NOMO-1 (cell line): ENCODE data around the gene SHH.
"Not testable (repeated sequence)": the region's sequence is repeated elsewhere in the genome, so short reads cannot be mapped to it uniquely, and the experiment has no call there.

Experiments used
- DNase-seq, 2 experiments: peaks; one replicate each; lab custom pipeline; 2025; ENCODE audit not compliant: unreplicated experiment in 2 of 2; lab: John Stamatoyannopoulos, UW

Gene SHH

DNA sequence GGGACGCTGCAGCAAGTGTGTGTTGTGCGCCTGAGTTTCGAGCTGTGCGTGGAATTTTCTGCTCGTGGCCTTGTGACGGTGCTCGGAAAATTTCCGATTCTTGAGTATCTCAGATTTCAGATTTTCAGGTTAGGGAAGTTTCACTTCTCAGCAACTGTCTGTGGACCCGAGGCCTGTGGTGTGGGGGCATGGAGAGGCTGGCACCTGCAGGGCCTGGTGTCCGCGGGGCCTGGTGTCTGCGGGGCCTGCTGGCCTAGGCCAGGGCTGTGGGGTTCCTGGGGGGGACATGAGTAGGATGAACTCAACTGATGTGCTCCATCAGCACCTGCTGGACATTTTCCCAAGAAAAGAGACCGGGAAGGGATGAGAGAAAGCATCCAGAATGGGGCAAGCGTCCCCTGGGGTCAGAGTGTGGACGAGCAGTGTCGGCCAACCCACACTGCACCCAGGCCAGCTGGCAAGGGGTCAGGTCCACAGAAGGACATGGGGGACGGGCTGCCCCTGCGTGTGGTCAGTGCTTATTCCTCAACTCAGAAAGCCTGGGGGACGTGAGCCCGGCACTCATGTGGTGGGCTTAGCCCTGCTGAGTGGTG is 31.3 kb upstream of the SHH start:
- DNase-seq: no peak

DNA sequence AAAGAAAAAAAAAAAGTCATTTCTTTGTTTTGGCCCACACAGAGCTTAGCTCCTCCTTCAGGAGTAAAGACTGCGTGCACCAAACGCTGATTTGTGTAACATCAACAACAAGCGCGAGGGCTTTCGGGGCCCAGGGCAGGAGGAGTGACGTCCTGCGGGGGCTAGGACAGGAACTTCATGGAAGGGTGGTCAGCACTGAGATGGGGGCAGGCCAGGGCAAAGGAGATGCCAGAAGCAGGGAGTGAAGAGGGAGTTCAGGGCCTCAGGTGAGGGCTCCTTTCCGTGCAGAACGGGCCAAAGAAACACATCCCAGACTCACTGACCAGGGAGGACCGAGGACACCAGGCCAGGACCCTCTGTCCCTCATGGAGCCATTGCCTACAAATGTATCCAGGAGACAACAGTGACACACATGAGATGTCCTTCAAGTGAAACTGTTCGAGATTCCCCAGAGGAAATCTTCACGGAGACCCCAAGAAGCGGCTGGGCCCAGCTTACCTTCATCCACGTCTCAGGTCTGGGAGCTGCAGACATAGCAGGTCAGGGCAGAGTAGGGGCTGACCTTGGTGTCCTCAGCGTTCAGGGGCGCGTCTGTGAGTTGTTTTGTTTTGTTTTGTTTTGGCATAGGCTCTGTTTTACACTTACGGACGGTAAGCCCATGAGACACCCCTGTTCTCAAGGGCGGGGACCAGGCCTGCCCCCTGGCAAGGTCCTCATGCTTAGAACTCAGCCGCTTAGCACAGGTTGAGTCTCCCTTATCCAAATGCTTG is 30.4 kb upstream of the SHH start:
- no peak for DNase-seq

DNA sequence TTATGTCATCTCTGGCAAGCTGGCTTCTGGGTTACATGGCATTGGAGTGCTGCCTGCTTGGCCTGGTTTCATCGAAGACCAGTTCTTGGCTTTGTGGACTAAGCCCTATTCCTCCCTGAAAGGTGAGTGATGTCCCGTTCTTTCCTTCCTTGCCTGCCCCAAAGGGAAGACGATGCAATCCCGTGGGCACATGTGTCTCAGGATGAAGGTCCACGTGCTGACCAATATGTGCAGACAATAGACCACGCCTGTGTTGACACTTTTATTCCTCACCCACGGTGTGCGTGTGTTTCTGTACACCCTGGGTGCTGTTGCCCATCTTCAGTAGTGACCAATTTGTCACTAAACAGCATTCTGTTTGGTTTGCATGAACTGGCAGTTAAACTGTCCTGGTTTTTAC is 28.6 kb upstream of the SHH start:
- no peak for DNase-seq

DNA sequence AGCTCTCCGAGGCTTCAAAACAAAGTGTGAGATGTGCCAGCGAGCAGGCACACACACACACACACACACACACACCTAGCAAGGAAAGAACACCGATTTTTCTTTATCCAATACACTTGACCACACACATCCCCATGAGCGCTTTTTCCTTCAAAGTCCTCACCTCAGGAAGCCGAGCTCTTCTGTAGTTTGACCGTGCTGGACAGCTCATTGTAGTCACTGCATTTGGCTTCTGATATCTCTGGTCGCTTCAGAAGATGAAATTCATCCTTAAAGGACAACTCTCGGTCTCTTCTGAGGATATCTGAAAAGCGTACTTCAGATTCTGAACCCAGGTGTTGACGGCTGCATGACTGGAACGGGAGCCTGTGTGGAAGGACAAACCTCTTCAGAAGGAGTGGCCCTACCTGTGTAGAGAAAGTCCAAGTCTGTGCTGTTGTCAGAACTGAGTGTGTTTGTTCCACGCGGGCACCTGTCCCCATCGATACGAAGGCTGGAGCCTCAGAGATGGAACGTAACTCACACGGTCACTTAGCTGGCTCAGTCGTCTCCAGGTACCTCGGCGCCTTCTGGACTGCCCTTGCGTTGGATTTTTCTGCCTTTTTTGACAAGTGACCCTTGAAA is 28.1 kb upstream of the SHH start:
- DNase-seq: no peak

DNA sequence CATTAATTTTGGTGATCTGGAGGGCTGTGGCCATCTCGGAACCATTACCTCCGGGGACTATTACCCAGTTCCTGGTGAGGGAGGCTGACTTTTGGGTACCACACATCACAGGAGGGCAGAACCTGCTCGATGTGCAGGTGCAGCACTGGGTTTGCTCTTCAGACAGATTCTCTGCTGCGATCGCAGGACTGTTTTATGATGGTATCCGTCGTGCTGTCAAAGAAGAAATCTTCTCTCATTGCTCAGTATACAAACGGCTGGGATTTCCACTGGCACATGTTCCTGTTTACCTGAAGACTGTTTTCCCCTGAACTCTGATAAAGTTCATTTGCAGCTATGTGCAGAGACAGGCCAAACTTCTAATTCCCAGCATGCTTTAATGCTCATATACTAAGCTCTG is 27.2 kb upstream of the SHH start:
- no peak for DNase-seq

DNA sequence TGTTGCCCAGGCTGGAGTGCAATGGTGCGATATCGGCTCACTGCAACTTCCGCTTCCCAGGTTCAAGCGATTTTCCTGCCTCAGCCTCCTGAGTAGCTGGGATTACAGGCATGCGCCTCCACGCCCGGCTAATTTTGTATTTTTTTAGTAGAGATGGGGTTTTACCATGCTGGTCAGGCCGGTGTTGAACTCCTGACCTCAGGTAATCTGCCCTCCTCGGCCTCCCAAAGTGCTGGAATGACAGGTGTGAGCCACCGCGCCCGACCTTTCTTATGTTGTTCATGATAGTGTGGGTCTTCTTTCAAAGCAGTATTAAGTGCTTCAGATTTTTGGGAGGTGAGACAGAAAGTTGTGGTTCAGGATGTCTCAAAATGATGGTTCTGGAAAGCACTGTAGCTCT is 26.0 kb upstream of the SHH start:
- DNase-seq: not testable (repeated sequence)

DNA sequence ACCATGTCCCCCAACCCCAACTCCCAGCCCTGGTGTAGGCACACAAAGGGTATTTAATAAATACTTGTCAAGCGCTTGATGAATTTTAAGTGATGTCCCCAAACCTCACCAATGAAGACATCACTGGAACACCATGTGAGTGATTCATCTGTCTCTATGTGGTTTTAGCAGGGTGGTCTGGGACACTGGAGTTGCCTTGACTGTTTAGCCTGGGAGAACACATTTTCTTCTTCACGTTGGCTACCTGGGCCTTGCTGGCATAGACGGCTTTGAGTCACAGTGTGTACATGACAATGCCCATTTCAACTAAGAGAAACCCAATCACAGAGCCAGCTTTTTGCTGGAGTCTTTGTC is 24.8 kb upstream of the SHH start:
- DNase-seq: no peak

DNA sequence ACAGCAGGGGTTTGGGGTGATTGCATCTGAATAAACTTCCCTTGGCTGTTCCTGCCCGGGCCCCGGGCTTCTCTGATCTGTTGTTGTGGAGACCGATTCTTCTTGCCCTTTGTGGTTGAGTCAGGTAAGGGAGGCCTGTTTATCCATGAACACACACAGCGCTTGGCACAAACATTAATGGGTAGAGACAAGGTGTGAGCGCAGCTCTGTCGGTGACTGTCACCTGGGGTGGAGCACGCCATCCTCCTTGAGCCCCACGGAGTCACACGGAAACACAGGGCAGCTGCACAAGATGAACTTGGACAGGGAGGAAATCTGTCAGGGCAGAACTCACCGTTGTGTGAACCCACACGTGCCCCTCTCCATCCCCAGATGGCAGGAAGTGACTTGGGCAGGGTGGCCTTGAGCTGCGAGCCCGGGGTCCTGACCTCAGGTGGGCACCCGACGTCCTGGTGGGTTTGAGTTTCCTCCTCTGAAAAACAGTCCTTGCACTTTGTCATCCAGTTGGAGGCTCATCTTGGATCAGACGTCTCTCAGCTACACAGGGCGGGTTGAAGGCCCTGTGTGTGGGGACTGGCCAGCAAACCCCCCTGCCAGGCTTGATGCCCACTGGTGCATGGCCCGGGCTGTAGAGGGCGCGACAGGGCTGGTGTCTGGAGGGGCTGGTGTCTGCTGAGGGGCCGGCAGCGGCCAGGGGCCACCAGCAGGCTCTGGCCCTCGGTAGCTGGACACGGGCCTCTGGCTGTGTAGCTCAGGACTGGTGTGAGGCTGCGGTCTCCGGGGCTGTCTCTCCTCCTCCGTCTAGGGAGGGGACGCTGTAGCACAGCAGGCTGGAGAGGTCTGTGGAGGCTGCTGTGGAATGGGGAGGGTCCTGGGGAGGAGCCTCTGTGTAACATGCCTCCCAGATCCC is 24.2 kb upstream of the SHH start:
- no peak for DNase-seq

DNA sequence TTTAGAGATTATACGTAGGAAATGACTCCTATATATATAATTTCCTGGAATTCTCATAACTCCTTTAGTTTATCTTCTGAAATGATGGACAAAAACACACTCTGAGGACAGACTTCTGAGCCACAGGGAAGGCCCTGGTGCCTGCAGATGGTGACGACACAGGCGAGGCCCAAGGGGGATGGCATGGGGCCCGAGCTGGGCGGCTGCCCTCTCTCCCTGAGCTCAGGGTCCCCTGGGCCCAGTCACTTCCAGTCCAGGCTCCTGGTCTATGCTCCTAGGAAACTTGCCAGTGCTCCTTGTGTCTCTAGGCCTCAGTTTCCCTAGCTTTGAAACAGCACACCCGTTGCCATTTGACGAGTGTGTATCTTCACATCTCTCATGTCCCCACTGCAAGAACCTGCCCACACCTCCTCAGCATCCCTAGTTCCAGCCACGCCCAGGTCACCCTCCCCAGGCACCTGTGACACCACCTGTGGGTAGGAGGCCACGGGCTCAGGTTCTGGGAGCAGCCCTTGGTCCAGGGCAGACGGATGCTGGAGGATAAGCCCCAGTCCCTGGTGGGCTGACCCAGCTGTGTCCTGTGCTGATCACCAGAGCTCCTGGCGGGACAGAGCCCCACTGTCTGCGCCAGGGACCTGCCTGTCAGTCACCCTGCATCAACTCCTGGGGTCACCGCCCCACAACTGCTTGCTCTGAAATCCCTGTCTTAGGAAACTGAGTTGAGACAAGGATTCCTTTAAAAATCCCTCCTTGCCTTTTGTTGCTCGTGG is 23.4 kb upstream of the SHH start:
- DNase-seq: no peak

DNA sequence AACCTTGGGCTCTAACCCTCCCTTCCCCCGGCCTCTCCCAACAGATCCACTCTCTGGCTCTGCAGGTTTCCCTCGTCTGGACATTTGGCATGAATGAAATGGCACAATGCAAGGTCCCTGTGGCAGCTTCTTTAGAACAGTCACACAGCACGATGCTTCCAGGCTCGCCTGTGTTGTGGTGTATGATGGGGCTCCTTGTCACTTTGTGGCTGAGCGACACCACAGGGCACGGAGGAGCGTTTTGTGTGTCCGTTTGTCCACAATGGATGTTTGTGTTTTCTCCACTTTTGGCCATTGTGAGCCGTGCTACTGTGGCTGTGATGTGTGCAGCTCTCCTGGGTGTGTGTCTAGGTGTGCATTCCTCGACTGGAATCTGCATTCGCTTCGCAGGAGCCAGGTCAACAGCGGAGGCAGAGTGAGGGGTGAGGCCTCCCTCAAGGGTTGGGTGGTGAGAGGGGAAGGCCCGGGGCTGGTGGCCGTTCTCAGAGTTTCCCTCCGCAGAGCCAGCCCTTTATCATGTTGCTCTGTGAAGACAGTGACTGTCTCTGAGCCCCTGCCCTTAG is 22.3 kb upstream of the SHH start:
- no peak for DNase-seq

DNA sequence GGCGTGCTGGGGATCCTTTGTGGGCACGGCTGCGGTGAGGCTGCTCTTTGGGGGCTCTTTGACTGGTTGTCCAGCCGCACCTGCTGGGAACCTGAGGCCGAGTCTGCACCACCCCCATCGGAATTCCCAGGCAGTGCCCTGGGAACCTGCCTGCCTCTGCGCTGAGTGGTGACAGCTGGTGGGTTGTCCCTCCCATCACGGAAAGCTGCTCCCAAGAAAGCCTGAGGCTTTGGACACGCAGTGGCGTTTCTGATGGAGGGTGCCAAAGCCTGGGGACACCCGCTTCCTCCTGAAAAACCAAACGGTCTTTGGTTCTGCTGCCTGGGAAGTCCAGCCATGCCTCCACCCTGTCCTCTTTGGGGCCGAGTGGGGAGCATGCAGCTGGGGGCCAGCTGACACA is 21.4 kb upstream of the SHH start:
- DNase-seq: no peak

DNA sequence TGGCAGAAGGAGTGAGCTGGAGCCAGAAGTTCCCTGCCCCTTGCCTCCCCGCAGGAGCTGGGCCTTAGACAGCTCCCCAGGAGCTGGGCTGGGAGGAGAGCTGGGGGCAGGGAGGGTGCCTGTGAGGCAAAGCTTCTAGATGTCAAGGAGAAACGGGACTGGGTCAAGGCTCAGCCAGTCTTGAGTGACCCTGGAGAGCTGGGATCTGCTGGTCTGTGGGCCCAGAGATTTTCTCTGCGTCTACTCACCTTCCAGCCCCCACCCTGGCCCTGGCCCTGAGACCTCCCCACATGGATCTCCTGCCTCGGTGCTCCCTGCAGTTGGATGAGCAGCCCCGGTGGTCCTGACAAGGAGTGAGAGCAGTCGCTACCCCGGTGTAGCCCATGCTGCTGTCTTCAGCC is 20.3 kb upstream of the SHH start:
- no peak for DNase-seq

DNA sequence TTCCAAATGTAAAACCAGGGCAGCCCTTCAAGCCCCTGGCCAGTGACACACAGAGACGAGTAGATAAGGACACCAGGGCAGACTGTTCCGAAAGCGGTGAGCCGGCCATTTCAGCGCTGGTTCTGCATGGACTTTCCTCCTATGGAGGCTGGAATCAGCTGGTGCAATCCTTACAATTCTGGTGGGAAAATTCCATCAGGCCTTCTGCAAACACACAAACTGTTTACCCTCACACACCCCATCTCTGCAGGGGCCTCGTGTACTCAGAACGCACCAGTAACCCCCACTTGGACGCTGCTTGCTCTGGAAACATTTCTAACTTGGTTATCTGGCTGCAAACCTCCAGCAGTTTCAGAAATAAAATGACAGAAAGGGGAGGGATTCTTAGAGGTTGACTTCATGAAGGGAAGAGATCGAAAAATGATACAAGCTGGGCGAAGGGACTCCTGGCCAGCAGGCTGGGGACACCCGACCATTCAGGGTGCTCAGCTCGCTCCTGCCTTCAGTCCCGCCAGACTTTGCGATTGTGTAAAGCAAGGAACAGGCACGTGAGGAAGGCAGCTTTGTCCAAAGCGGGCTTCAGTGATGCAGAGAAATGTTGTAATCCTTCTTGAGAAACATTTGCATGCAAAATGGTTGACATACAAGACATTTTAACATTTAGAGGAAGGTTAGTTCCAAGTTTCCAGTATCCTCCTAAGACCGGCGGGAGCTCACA is 19.7 kb upstream of the SHH start:
- no peak for DNase-seq

DNA sequence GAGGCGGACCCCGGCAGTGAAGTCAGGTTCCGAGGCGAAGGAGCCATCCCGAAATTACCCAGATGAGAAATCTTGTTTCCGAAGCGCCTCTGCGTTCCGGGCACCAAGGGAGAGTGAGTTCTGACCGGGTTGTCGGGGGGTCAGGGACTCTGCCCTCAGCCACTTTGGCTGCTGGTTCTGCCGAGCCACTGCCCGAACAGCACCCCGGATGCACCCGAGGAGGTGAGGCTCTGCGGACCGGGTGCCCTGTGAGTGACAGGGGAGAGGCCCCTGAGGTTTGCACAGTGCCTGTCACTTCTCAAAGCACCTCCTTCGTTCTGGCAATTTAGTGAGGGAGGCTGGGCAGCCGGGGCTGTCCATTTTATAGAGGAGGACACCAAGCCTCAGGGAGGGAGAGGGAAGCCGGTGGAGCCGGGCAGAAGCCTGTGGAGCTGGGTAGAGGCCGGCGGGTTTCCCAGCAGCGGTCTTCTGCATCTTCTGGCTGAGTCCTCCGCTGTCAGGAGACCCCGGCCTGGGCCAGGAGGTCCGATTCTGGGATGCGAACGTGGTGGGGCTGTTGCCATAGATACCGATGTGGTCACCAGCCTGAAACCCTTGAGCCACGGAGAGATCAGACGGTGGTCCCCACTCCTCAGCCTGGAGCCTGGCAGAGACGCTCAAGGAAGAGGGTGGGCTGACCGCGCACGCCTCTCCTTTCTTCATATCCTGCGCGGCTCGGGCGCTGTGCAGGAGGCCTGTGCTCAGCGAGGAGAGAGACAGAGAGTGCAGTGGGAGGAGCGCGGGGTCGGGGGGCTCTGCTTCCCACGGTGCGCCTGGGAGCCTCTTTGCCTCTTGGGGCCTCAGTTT is 18.9 kb upstream of the SHH start:
- no peak for DNase-seq

DNA sequence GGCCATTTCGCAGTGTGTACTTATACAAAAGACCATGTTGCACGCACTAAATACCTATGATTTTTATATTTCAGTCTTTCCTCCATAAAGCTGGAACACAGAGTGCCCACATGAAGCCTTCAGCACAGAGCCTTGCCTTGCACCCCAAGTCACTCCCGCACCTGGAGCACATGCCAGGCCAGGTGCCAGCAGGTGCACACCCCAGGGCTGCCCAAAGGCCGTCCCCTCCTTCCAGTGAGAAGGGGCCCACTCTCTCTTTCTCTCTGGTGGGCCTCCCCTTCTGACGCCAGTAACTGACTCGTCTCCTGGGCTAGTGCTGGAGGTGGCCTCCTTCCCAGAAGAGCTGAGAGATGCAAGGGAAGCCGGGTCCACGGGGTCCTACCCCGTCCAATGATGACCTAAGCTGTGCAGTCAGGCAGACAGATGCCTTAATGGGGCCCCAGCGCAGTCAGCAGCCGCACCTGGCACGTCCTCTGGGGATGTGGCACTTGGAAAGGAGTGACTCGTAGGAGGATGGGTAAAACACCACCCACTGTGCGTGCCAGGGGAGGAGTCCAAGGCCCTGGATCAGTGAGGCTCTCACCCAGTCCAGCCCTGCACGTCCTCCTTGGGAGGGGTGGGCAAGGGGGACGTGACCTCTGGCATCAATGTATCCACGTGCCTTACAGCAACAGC is 17.7 kb upstream of the SHH start:
- no peak for DNase-seq

DNA sequence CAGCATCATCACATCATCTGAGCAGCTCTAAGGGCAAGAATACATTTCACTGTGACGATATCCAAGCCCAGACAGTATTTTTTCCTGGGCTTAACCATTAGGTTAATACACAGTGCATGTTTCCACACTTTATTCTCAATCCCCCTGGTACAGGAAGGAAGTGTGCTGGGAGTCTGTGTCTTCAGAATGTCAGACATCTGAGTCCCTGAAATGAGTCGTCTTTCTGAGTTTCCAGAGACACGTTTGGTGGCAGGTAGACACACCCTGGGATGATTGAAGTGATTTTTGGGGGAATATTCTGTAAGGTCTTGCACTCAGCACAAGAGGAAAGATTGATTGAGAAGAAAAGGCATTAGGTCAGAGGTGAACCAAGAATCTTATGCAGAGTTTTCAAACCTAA is 13.1 kb upstream of the SHH start:
- DNase-seq: no peak

DNA sequence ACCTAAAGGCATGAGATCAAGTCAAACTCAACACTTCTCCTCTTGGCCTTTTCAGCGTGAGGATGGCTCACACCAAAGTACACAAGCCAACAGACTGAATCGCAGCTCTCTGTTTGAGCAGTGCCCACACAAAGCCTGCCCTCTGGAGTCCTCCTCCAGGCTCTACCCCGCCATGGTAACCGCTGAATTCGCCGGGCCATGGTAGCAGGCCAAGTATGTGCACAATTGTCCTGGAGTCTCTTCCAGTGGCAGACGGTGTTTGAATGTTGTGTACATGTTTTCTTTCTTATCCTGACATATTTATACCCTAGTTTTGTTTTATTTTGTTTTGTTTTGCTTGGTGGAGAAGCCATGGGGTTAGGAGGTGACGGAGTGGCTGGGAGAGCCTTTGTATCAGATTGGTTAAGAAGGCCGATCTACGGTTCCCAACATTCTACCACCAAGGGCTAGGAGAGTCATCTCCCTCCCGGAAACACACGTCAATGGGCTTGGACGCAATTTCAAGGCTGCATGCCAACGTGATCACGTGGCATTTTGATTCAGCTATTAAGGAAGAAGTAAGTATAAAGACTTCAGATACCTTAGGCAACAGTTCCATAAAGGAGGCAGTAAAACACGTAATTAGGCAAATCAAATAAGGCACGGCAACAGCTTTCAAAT is 12.1 kb upstream of the SHH start:
- DNase-seq: no peak

DNA sequence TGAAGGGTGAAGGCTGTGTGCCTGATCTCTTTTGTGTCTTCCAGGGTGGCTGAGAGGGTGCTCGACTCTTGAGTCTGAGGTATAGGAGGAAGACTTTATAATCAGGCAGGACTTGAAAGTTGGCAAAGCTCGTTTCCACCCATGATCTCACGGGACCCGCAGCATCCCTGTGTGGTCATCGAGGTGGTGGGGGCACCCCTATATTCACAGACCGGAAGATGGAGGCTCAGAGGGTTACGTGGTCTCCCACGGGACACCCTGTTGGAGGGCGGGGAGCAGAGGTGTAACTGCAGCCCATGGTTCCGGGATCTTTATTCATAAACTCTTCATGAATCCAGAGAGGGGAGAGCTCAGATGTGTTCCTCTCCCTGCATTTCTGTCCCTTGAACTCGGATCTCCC is 9.6 kb upstream of the SHH start:
- no peak for DNase-seq
